Kidney (tissue), 14 donors: ENCODE results near the gene LRRC55. TPM values are rescaled to one million over a fixed set of nuclear protein-coding genes. Genes with fewer than 3 reads are reported as not detected.

ENCODE experiments used
- DNase-seq, 5 donors: peaks; one replicate each; pipeline ENCODE4 v3.0.0-alpha.2; 2013 to 2020
- FAIRE-seq: peaks from 2 replicates; lab custom pipeline; 2012; peaks lifted over from hg19 to GRCh38; lab: Jason Lieb, UNC
- H3K27ac ChIP-seq, 2 donors: one replicate each; pipeline ENCODE4 v1.7.0; 2013; ENCODE audit warnings: low read depth in 2 of 2, low read length in 2 of 2, inconsistent platforms in 1 of 2
- H3K27me3 ChIP-seq: one replicate; pipeline ENCODE4 v1.7.1; 2013; ENCODE audit warnings: low read length, inconsistent platforms; ENCODE audit not compliant: control insufficient read depth, insufficient read depth
- H3K36me3 ChIP-seq, 3 donors: one replicate each; pipeline versions ENCODE4 v1.7.0 to v1.7.1; 2013; ENCODE audit warnings: low read length in 3 of 3, control low read depth in 1 of 3, inconsistent platforms in 1 of 3; ENCODE audit not compliant: insufficient read depth in 3 of 3, control insufficient read depth in 2 of 3
- H3K4me1 ChIP-seq, 3 donors: one replicate each; pipeline versions ENCODE4 v1.7.0 to v1.7.1; 2013; ENCODE audit warnings: low read length in 3 of 3, inconsistent platforms in 1 of 3, low read depth in 1 of 3; ENCODE audit not compliant: control insufficient read depth in 2 of 3, insufficient read depth in 2 of 3
- H3K4me3 ChIP-seq, 3 donors: one replicate each; pipeline versions ENCODE4 v1.7.0 to v1.8.1; 2013; ENCODE audit warnings: low read length in 3 of 3, control low read depth in 1 of 3, inconsistent platforms in 1 of 3
- H3K9ac ChIP-seq, 3 donors: one replicate each; pipeline versions ENCODE4 v1.7.0 to v1.7.1; 2013; ENCODE audit warnings: low read length in 3 of 3, control low read depth in 1 of 3, inconsistent platforms in 1 of 3
- H3K9me3 ChIP-seq, 3 donors: one replicate each; pipeline versions ENCODE4 v1.7.0 to v1.7.1; 2013; ENCODE audit warnings: low read length in 3 of 3, control low read depth in 1 of 3, inconsistent platforms in 1 of 3; ENCODE audit not compliant: control insufficient read depth in 2 of 3, insufficient read depth in 1 of 3
- intact Hi-C: fragments of 100-400 bp; cut with DNase I; formaldehyde crosslinking; loops from one replicate; pipeline ENCODE4 v1.11.1; 2022
- polyA plus RNA-seq: library from polyadenylated mRNA; stranded (reverse); fragments of 350-450 nt; fragmentation: Illumina TruSeq; extraction: RNeasy Lipid Tissue Mini Kit (QIAGEN cat#74804); gene quantifications from one replicate; pipeline ENCODE4 v1.2.3, GENCODE V29; 2014; ENCODE audit warnings: low read depth, low replicate concordance; ENCODE audit not compliant: insufficient read depth
- total RNA-seq: library from RNA; stranded (reverse); fragmentation: NEBNext Ultra II Directional; extraction: Animal tissue kit (Norgen Biotek cat#: 25700); gene quantifications from one replicate; pipeline ENCODE4 v1.2.1, GENCODE V29; 2021
- TF ChIP-seq, protein P1 (sequence below): IDR thresholded peaks from 3 replicates; pipeline ENCODE4 v1.5.1; 2012; ENCODE audit warnings: mild to moderate bottlenecking, moderate library complexity, borderline replicate concordance; ENCODE audit not compliant: insufficient read depth; ENCODE audit errors: extremely low read depth
- donor health status: control.
- donor health status: control.
- donor health status: control.
- donor health status: control.
- donor health status: control.
- donor health status: DM: yes; HTN: yes; CAD: no.
- donor health status: Normal renal cell carcinoma (clear cell type).

The LRRC55 gene
- total and polyA plus RNA-seq, 2 donors from 2014 or later, result 0.09 TPM; not detected in 1

DNA sequence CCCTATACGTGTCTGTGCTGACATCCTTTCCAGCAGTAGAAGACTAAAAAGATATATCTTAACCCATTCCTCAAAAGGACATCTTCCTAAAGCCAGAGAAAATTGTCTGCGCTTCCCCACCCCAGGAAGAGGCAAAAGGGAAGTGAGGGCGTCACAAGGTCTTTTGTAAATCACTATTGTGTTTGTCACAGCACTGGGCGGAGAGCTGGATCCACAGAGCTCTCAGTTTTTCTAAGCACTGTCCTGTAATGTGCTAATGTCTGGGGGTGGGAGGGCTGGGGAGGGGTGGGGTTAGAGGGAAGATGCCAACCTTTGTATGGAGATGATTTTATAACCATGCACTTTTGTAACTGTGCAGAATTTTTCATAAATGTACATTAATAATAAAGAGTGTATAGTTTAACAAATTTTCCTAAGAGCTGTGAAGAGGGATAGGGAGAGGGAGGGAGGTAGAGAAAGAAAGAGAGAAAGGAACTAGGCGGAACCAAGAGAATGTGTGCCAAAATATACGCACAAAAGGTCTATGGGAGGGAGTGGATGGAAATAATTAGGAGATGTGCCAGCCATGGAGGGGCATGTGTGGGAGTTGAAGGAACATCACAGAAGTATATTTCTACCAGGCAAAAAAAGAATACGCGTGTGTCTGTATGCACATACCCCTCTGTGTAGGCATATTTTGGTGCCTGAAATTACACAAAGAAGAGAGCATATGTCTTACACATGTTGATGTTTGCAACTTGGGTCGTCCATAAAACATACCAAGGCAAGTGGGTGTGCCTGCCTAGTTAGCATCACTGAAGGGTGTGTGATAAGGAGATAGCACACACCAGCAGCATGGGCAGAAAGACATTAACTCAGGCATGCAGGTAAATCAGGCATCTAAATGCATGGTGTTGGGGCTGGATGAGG lies 9.8 kb downstream of the LRRC55 start:
- Histone ChIP-seq H3K36me3 (no peaks in the 10 kb centered on the region), H3K9me3 (no peaks in the 10 kb centered on the region), H3K9ac (no peak overlapping the region), H3K27me3 (no peaks in the 10 kb centered on the region), H3K27ac (no peak overlapping the region), H3K4me1 (no peaks in the 10 kb centered on the region), H3K4me3 (no peak overlapping the region)
- no peak for FAIRE-seq
- DNase-seq, result no peak
- intact Hi-C loops, result no loop called here
- TF ChIP-seq, protein P1, sequence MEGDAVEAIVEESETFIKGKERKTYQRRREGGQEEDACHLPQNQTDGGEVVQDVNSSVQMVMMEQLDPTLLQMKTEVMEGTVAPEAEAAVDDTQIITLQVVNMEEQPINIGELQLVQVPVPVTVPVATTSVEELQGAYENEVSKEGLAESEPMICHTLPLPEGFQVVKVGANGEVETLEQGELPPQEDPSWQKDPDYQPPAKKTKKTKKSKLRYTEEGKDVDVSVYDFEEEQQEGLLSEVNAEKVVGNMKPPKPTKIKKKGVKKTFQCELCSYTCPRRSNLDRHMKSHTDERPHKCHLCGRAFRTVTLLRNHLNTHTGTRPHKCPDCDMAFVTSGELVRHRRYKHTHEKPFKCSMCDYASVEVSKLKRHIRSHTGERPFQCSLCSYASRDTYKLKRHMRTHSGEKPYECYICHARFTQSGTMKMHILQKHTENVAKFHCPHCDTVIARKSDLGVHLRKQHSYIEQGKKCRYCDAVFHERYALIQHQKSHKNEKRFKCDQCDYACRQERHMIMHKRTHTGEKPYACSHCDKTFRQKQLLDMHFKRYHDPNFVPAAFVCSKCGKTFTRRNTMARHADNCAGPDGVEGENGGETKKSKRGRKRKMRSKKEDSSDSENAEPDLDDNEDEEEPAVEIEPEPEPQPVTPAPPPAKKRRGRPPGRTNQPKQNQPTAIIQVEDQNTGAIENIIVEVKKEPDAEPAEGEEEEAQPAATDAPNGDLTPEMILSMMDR, result no peak

DNA sequence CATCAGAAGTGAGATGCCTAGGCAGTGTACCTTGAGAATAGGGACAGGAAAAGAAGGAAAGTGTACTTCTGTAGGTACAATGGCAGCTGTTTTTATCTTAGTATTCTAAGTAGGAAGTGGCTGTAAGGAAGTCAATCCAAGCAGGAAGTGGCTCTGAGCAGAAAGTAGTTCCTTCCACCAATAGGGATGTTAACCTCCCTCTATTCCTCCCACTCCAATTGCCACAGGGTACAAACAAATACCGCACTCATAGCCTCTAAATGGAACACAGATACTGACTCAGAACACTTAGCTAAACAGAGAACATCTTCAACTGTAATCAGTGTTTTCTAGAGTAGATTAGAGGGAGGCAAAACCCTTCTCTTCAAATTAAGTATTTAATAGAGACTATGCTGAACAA lies 10.6 kb downstream of the LRRC55 start:
- Histone ChIP-seq H3K9ac (no peak overlapping the region), H3K4me3 (no peak overlapping the region), H3K27ac (no peak overlapping the region), H3K9me3 (no peaks in the 10 kb centered on the region), H3K36me3 (no peaks in the 10 kb centered on the region), H3K4me1 (no peaks in the 10 kb centered on the region), H3K27me3 (no peaks in the 10 kb centered on the region)
- TF ChIP-seq, protein P1, result no peak
- no peak for DNase-seq
- intact Hi-C loops, result no loop called here
- no peak for FAIRE-seq

DNA sequence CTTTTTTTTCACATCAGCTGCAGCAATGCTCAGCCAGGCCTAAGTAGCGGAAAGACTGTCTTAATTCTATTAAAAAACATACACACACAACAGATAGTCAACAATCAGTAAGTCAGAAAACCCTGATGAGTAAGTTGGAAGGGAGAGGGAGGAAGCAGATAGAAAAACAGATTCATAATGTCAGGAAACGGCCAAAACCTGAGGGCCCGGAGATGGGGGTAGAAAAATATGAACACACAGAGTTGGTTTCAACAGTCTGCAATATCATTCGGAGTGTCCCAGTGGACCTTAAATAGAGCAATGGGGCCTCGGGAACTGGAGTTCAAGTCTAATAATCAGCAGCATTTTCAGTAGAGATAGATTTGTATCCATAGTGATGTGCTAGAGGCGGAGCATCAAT lies 14.8 kb downstream of the LRRC55 start:
- Histone ChIP-seq H3K9ac (no peak overlapping the region), H3K36me3 (no peaks in the 10 kb centered on the region), H3K4me1 (no peaks in the 10 kb centered on the region), H3K4me3 (no peak overlapping the region), H3K27ac (no peak overlapping the region), H3K27me3 (peaks cover 3% of the 10 kb centered on the region), H3K9me3 (no peaks in the 10 kb centered on the region)
- TF ChIP-seq, protein P1, result no peak
- no peak for DNase-seq
- intact Hi-C loops, result no loop called here
- FAIRE-seq, result no peak
